HepG2 (cell line): Measurements from ENCODE around the gene TMEM106B. TPM values are rescaled to one million over a fixed set of nuclear protein-coding genes. Genes with fewer than 3 reads are reported as not detected.

Experiments
- ATAC-seq: fragments of 200-7000 bp; cut with Tn5 transposase; 3 replicates; pipeline ENCODE4 v1.9.1; 2020; ENCODE audit warnings: mild to moderate bottlenecking, moderate library complexity
- BruUV-seq: library from RNA; stranded (reverse); fragments of 400-500 nt; replicated peaks from 2 replicates; lab custom pipeline; 2021; lab: Mats Ljungman, UMichigan
- CTCF ChIA-PET: fragments of 300-600 bp; formaldehyde crosslinking; extraction: SDS; loops from one replicate; lab custom pipeline; 2021; ENCODE audit warnings: low total read pairs, inconsistent platforms, low intra/inter-chr PET ratio; lab: Yijun Ruan, JAX
- POLR2A ChIA-PET: fragments of 350-600 bp; sonication (Branson Sonifier 250); formaldehyde crosslinking; loops from one replicate; lab custom pipeline; 2020; ENCODE audit warnings: antibody characterized with exemption, inconsistent platforms; lab: Yijun Ruan, JAX
- DNase-seq: peaks from one replicate; pipeline ENCODE4 v3.0.0-alpha.2; 2015; ENCODE audit warnings: low spot score
- FAIRE-seq: peaks from 3 replicates; lab custom pipeline; 2011; peaks lifted over from hg19 to GRCh38; lab: Jason Lieb, UNC
- H2AFZ ChIP-seq: one replicate; pipeline ENCODE4 v1.6.1; 2011; ENCODE audit warnings: low read length, inconsistent platforms
- H3K27ac ChIP-seq: fragments of 300-600 bp; 3 replicates; pipeline ENCODE4 v1.8.0; 2011; ENCODE audit warnings: mixed run types, mild to moderate bottlenecking, mixed read lengths, low read length, inconsistent platforms; ENCODE audit not compliant: insufficient read depth; ENCODE audit errors: extremely low read length
- H3K27me3 ChIP-seq, 2 experiments: fragments of 200-600 bp in 1 of 2; 2 replicates in 1 of 2; 3 replicates in 1 of 2; pipeline versions ENCODE4 v1.6.0 to v1.8.0; 2011; ENCODE audit warnings: low read length in 2 of 2, mild to moderate bottlenecking in 2 of 2, moderate library complexity in 2 of 2, inconsistent platforms in 1 of 2; ENCODE audit not compliant: insufficient read depth in 2 of 2, control insufficient read depth in 1 of 2
- H3K36me3 ChIP-seq, 2 experiments: fragments of 200-600 bp in 1 of 2; replicated peaks in 1 of 2; 2 replicates in 1 of 2; 3 replicates in 1 of 2; pipeline versions ENCODE4 v1.5.1 to v1.8.0; 2011; ENCODE audit warnings: low read length in 2 of 2, inconsistent platforms in 1 of 2; ENCODE audit not compliant: insufficient read depth in 2 of 2, control insufficient read depth in 1 of 2
- H3K4me1 ChIP-seq: 2 replicates; pipeline ENCODE4 v1.5.1; 2012; ENCODE audit warnings: low read length, inconsistent platforms; ENCODE audit not compliant: insufficient read depth
- H3K4me2 ChIP-seq: 2 replicates; pipeline ENCODE4 v1.6.0; 2011; ENCODE audit warnings: low read depth, low read length, inconsistent platforms
- H3K4me3 ChIP-seq, 3 experiments: fragments of 200-600 bp in 1 of 3; sonication (generic), shearing (Covaris generic) in 1 of 3; replicated peaks in 1 of 3; 2 replicates each; pipeline ENCODE4 v1.5.1; 2011 to 2016; ENCODE audit warnings: low read length in 3 of 3, inconsistent platforms in 2 of 3, low read depth in 2 of 3, mild to moderate bottlenecking in 2 of 3, control low read depth in 1 of 3, mixed read lengths in 1 of 3; ENCODE audit not compliant: insufficient read depth in 1 of 3
- H3K79me2 ChIP-seq: one replicate; pipeline ENCODE4 v1.6.1; 2011; ENCODE audit warnings: low read length, inconsistent platforms; ENCODE audit not compliant: insufficient read depth
- H3K9ac ChIP-seq: 2 replicates; pipeline ENCODE4 v1.6.0; 2011; ENCODE audit warnings: mild to moderate bottlenecking, low read depth, low read length, inconsistent platforms; ENCODE audit not compliant: insufficient read depth
- H3K9me3 ChIP-seq: 2 replicates; pipeline ENCODE4 v1.5.1; 2012; ENCODE audit warnings: mild to moderate bottlenecking, low read length
- H4K20me1 ChIP-seq: 2 replicates; pipeline ENCODE4 v1.6.0; 2011; ENCODE audit warnings: inconsistent platforms, mild to moderate bottlenecking, low read length, moderate library complexity; ENCODE audit not compliant: insufficient read depth
- DRAP1 ChIP-seq: IDR thresholded peaks from 2 replicates; pipeline ENCODE4 v1.6.1; 2016; ENCODE audit warnings: missing genetic modification reagents, missing compliant biosample characterization
- GTF2F1 ChIP-seq: fragments of 150-350 bp; IDR thresholded peaks from 2 replicates; pipeline ENCODE4 v1.6.1; 2014; ENCODE audit warnings: low read length
- HINFP ChIP-seq: sonication (generic); formaldehyde crosslinking; IDR thresholded peaks from 2 replicates; pipeline ENCODE4 v1.4.0; 2020; ENCODE audit warnings: low read depth, mild to moderate bottlenecking, missing genetic modification reagents
- HOXA3 ChIP-seq: sonication (generic); formaldehyde crosslinking; IDR thresholded peaks from 2 replicates; pipeline ENCODE4 v1.5.0; 2020; ENCODE audit warnings: missing genetic modification reagents
- MED13 ChIP-seq: sonication (generic); formaldehyde crosslinking; IDR thresholded peaks from 2 replicates; pipeline ENCODE4 v1.5.0; 2020; ENCODE audit warnings: missing genetic modification reagents
- NPAS2 ChIP-seq: sonication (generic); formaldehyde crosslinking; IDR thresholded peaks from 2 replicates; pipeline ENCODE4 v1.8.0; 2022; ENCODE audit warnings: mild to moderate bottlenecking, missing genetic modification reagents, borderline replicate concordance
- PAX8 ChIP-seq: sonication (generic); formaldehyde crosslinking; IDR thresholded peaks from 2 replicates; pipeline ENCODE4 v1.8.0; 2022; ENCODE audit warnings: mild to moderate bottlenecking, missing genetic modification reagents, borderline replicate concordance
- PHF5A ChIP-seq: IDR thresholded peaks from one replicate; pipeline ENCODE4 v1.6.1; 2018; ENCODE audit warnings: low read depth, missing genetic modification reagents; ENCODE audit not compliant: unreplicated experiment
- POGZ ChIP-seq: sonication (generic); formaldehyde crosslinking; IDR thresholded peaks from 2 replicates; pipeline ENCODE4 v1.4.0; 2020; ENCODE audit warnings: mild to moderate bottlenecking, missing genetic modification reagents
- RBFOX2 ChIP-seq: fragments of 200-400 bp; formaldehyde crosslinking; IDR thresholded peaks from 2 replicates; pipeline ENCODE4 v1.6.1; 2017; ENCODE audit warnings: low read depth, mild to moderate bottlenecking, low read length
- RXRA ChIP-seq: sonication (generic); formaldehyde crosslinking; IDR thresholded peaks from 2 replicates; pipeline ENCODE4 v1.5.1; 2020; ENCODE audit warnings: missing genetic modification reagents
- SETDB1 ChIP-seq: sonication (generic); formaldehyde crosslinking; IDR thresholded peaks from 2 replicates; pipeline ENCODE4 v1.5.1; 2020; ENCODE audit warnings: missing genetic modification reagents, mild to moderate bottlenecking, borderline replicate concordance
- TP53 ChIP-seq: sonication (generic); formaldehyde crosslinking; conservative IDR thresholded peaks from 2 replicates; pipeline ENCODE4 v1.4.0; 2020; ENCODE audit warnings: missing genetic modification reagents
- ZNF101 ChIP-seq: sonication (generic); formaldehyde crosslinking; IDR thresholded peaks from 2 replicates; pipeline ENCODE4 v1.4.0; 2020; ENCODE audit warnings: mild to moderate bottlenecking, low read depth, missing genetic modification reagents, borderline replicate concordance
- ZNF136 ChIP-seq: sonication (generic); formaldehyde crosslinking; IDR thresholded peaks from 2 replicates; pipeline ENCODE4 v1.8.1; 2022; ENCODE audit warnings: low read depth, mild to moderate bottlenecking, moderate library complexity, missing genetic modification reagents
- ZNF367 ChIP-seq: sonication (generic); formaldehyde crosslinking; IDR thresholded peaks from 2 replicates; pipeline ENCODE4 v1.4.0; 2020; ENCODE audit warnings: missing genetic modification reagents, borderline replicate concordance
- WGBS: methylation state at CpG from one replicate; pipeline ENCODE4 v1.1.6; 2017; ENCODE audit warnings: low lambda C conversion rate; 5-methylcytosine and 5-hydroxymethylcytosine counted together
- in situ Hi-C: cut with HindIII; loops from 2 replicates; pipeline ENCODE4 v1.10.0; 2017; ENCODE audit warnings: low pct_unique_long_range_greater_than_20kb; ENCODE audit not compliant: extremely low pct_ligation_motif_present
- intact Hi-C: fragments of 100-400 bp; cut with micrococcal nuclease; formaldehyde crosslinking; loops from one replicate; pipeline ENCODE4 v1.10.0; 2022; ENCODE audit not compliant: unreplicated experiment
- polyA plus RNA-seq, 8 experiments: library from polyadenylated mRNA; depleted of rRNA in 3 of 8; stranded (reverse) in 7 of 8; unstranded in 1 of 8; fragments of >200 nt; fragmentation: Illumina TruSeq in 4 of 8; extraction: Trizol in 4 of 8; gene quantifications; 2 replicates each; pipeline versions ENCODE4 v1.2.1 to v1.2.3, GENCODE V29; 2011 to 2016; ENCODE audit warnings: low read depth in 4 of 8, missing spikeins in 1 of 8, mixed read lengths in 1 of 8; ENCODE audit not compliant: insufficient read depth in 1 of 8
- total RNA-seq, 5 experiments: library from RNA; depleted of rRNA; stranded (reverse); fragments of >200 nt; fragmentation: Illumina TruSeq; extraction: Trizol; gene quantifications; 2 replicates each; pipeline ENCODE4 v1.2.3, GENCODE V29; 2016; ENCODE audit warnings: low read depth in 1 of 5
- TF ChIP-seq, protein P1 (sequence below): IDR thresholded peaks from 2 replicates; pipeline ENCODE4 v1.6.1; 2016; ENCODE audit warnings: mild to moderate bottlenecking

Gene TMEM106B
- total and polyA plus RNA-seq, 2 of the 13 experiments (the other 11 are each of a cell fraction or from before 2014, with no cell fraction given): 16.8 to 25.1 TPM

DNA sequence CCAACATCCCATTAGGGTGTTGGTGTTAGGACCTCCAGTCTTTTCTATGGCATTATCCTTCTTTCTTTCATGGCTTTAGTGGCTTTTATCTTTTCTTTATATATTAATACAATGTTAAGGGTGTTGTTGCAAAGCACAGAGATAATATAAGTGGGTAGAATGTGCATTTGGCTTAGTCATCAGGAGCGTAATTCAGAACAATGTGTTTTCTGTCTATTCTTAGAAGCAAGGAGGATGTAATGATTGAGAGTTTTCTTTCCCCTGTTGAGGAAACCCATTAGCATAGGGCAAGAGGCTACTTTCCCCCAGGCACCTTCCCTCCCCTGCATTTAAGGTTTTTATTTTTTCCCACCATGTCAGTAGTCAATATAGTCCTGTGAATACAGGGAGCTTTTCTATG lies 79.7 kb downstream of the TMEM106B start:
- TF ChIP-seq PHF5A (no peak), NPAS2 (CRISPR knock-in tag) (no peak), TP53 (CRISPR knock-in tag) (no peak), GTF2F1 (no peak), POGZ (CRISPR knock-in tag) (no peak), DRAP1 (CRISPR knock-in tag) (no peak), ZNF101 (CRISPR knock-in tag) (no peak), HOXA3 (CRISPR knock-in tag) (no peak), MED13 (CRISPR knock-in tag) (no peak), ZNF136 (CRISPR knock-in tag) (no peak), RXRA (CRISPR knock-in tag) (no peak), PAX8 (CRISPR knock-in tag) (no peak), HINFP (no peak), SETDB1 (no peak), ZNF367 (CRISPR knock-in tag) (no peak), RBFOX2 (no peak)
- TF ChIP-seq, protein P1, sequence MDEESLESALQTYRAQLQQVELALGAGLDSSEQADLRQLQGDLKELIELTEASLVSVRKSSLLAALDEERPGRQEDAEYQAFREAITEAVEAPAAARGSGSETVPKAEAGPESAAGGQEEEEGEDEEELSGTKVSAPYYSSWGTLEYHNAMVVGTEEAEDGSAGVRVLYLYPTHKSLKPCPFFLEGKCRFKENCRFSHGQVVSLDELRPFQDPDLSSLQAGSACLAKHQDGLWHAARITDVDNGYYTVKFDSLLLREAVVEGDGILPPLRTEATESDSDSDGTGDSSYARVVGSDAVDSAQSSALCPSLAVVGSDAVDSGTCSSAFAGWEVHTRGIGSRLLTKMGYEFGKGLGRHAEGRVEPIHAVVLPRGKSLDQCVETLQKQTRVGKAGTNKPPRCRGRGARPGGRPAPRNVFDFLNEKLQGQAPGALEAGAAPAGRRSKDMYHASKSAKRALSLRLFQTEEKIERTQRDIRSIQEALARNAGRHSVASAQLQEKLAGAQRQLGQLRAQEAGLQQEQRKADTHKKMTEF (CRISPR knock-in tag): no peak
- in situ Hi-C loops: no loop called here
- Histone ChIP-seq H3K4me2 (no peak overlapping the region), H3K79me2 (no peaks in the 10 kb centered on the region), H3K9me3 (peaks cover 19% of the 10 kb centered on the region), H3K9ac (no peak overlapping the region), H2AFZ (no peak overlapping the region), H4K20me1 (no peaks in the 10 kb centered on the region), H3K4me1 (no peaks in the 10 kb centered on the region), H3K27me3 (no peaks in the 10 kb centered on the region), H3K4me3 (no peak overlapping the region), H3K27ac (no peak overlapping the region), H3K36me3 (no peaks in the 10 kb centered on the region)
- ATAC-seq: no peak
- 86% methylated on average over 1 of the region's 1 CpG for WGBS
- CTCF ChIA-PET: no interaction called here
- no TSS peak for BruUV-seq
- no peak for FAIRE-seq
- POLR2A ChIA-PET: no interaction called here
- DNase-seq: no peak
- intact Hi-C loops: no loop called here
